GM23248 (cell line): ENCODE results near the gene SUPT4H1. TPM values are rescaled to one million over a fixed set of nuclear protein-coding genes. Genes with fewer than 3 reads are reported as not detected.
A peak's percentile ranks its signal among the peaks of the same experiment; 100 is the strongest.

ENCODE experiments used
- DNase-seq: peaks from one replicate; pipeline ENCODE4 v3.0.0-alpha.2; 2015
- H2AFZ ChIP-seq: fragments of 200-600 bp; sonication (generic); 2 replicates; pipeline ENCODE4 v1.6.1; 2016; ENCODE audit warnings: antibody characterized with exemption
- H3F3A ChIP-seq: fragments of 200-600 bp; sonication (generic); 2 replicates; pipeline ENCODE4 v1.6.1; 2016; ENCODE audit warnings: mild to moderate bottlenecking, antibody characterized with exemption, mixed run types; ENCODE audit not compliant: insufficient read depth
- H3K27ac ChIP-seq: fragments of 200-600 bp; sonication (generic); 2 replicates; pipeline ENCODE4 v1.5.1; 2016; ENCODE audit warnings: mild to moderate bottlenecking
- H3K27me3 ChIP-seq: fragments of 200-600 bp; sonication (generic); replicated peaks from 2 replicates; pipeline ENCODE4 v1.6.1; 2016; ENCODE audit warnings: mild to moderate bottlenecking; ENCODE audit not compliant: insufficient read depth
- H3K36me3 ChIP-seq: fragments of 200-600 bp; sonication (generic); 2 replicates; pipeline ENCODE4 v1.6.1; 2016; ENCODE audit warnings: low read depth, mild to moderate bottlenecking
- H3K4me1 ChIP-seq: fragments of 200-600 bp; sonication (generic); 2 replicates; pipeline ENCODE4 v1.6.1; 2016; ENCODE audit warnings: mild to moderate bottlenecking; ENCODE audit not compliant: insufficient read depth
- H3K4me2 ChIP-seq: fragments of 200-600 bp; sonication (generic); one replicate; pipeline ENCODE4 v1.6.1; 2016; ENCODE audit warnings: mild to moderate bottlenecking; ENCODE audit not compliant: unreplicated experiment
- H3K4me3 ChIP-seq: fragments of 200-600 bp; sonication (generic); 2 replicates; pipeline ENCODE4 v1.5.1; 2016; ENCODE audit warnings: mild to moderate bottlenecking
- H3K79me2 ChIP-seq: fragments of 200-600 bp; sonication (generic); 2 replicates; pipeline ENCODE4 v1.6.1; 2016; ENCODE audit warnings: mild to moderate bottlenecking; ENCODE audit not compliant: insufficient read depth
- H3K9ac ChIP-seq: fragments of 200-600 bp; sonication (generic); 2 replicates; pipeline ENCODE4 v1.6.1; 2016; ENCODE audit warnings: mild to moderate bottlenecking
- H3K9me2 ChIP-seq: fragments of 200-600 bp; sonication (generic); 2 replicates; pipeline ENCODE4 v1.6.1; 2016; ENCODE audit warnings: mixed run types, mild to moderate bottlenecking, moderate library complexity; ENCODE audit not compliant: insufficient read depth
- H3K9me3 ChIP-seq: fragments of 200-600 bp; sonication (generic); one replicate; pipeline ENCODE4 v1.6.1; 2017; ENCODE audit warnings: low read depth
- H4K20me1 ChIP-seq: fragments of 200-600 bp; sonication (generic); 2 replicates; pipeline ENCODE4 v1.6.0; 2016; ENCODE audit not compliant: insufficient read depth
- EZH2 ChIP-seq: fragments of 200-600 bp; sonication (generic); IDR thresholded peaks from 2 replicates; pipeline ENCODE4 v1.6.1; 2018; ENCODE audit warnings: antibody characterized with exemption, mild to moderate bottlenecking; ENCODE audit not compliant: insufficient read depth, poor library complexity, severe bottlenecking
- EZH2phosphoT487 ChIP-seq: fragments of 200-600 bp; sonication (generic); IDR thresholded peaks from 2 replicates; pipeline ENCODE4 v1.6.1; 2018; ENCODE audit warnings: antibody characterized with exemption, moderate library complexity, mild to moderate bottlenecking, low read depth; ENCODE audit not compliant: insufficient read depth
- WGBS, 2 experiments: methylation state at CpG; one replicate each; pipeline ENCODE4 v1.1.6; 2015 to 2017; ENCODE audit warnings: low lambda C conversion rate in 2 of 2, low coverage in 1 of 2; ENCODE audit errors: missing lambda C conversion rate in 2 of 2; 5-methylcytosine and 5-hydroxymethylcytosine counted together
- in situ Hi-C: fragments of 300-500 bp; cut with MboI; formaldehyde crosslinking; loops from 2 replicates; pipeline ENCODE4 v1.15.0; 2020
- polyA plus RNA-seq: library from polyadenylated mRNA; unstranded; fragments of >200 nt; fragmentation: Nextera tagmentation; extraction: Ambion mirVana; gene quantifications from 2 replicates; pipeline ENCODE4 v1.2.1, GENCODE V29; 2016
- total RNA-seq: library from RNA; depleted of rRNA; stranded (reverse); fragments of >200 nt; shearing (Covaris generic); gene quantifications from 2 replicates; pipeline ENCODE4 v1.2.3, GENCODE V29; 2014

The SUPT4H1 gene
- total and polyA plus RNA-seq, 2 experiments from 2014 or later = 57.1 to 92.1 TPM

DNA sequence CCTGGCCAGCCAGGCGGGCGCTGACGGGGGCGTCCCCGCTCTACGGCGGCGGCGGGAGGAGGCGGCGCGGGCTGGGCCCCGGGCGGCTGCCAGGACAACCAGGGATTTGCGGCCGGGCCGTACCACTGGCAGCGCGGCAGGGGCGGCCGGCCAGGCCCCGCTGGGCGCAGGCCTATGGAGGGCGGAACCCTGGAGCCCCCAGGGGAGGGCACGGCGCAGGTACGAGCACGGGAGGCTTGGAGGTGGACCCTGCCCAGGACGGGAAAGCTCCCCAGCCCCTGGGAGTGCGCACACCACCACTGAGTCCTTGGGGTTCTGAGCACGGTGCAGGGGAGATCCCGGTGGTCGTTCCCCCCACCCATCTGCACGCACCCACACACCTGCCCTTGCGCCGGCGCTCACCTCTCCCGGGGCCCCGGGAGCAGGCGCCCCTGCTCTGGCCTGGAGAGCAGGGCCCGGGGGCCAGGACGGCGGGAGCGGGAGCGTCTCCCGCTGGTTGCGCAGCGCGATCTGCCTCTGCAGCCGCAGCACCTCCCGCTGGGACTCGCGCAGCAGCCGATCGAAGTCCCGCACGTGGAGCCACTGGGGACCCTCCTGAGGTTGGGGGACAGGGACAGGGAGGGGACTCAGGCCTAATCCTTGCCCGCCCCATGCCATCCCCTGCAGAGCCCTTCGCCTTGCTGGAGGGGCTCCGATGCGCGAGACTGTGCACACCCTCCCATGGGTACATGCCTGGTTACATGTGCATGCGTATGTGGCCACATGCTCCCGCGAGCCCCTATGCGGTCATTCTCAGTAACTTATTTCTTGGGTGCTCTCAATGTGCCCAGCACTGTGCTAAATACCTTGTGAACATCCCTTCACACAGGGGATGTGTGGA, 27.4 kb downstream of the SUPT4H1 start:
- Histone ChIP-seq H2AFZ (peak overlapping the region; percentile 70), H3K36me3 (no peaks in the 10 kb centered on the region), H3K4me1 (no peaks in the 10 kb centered on the region), H3K9me3 (no peaks in the 10 kb centered on the region), H3F3A (no peaks in the 10 kb centered on the region), H4K20me1 (no peaks in the 10 kb centered on the region), H3K27me3 (no peaks in the 10 kb centered on the region; the same call in 1 of the 2 replicates), H3K4me3 (peak overlapping the region; percentile 55), H3K79me2 (no peaks in the 10 kb centered on the region), H3K4me2 (peak overlapping the region; percentile 25), H3K9ac (peak overlapping the region; percentile 50), H3K27ac (no peak overlapping the region), H3K9me2 (no peaks in the 10 kb centered on the region)
- in situ Hi-C loops = no loop called here
- 7 to 8% methylated on average over 33 to 51 of the region's 66 CpGs for WGBS, 2 experiments
- no peak for TF ChIP-seq EZH2phosphoT487
- no peak for TF ChIP-seq EZH2
- DNase-seq = peak; percentile 48

DNA sequence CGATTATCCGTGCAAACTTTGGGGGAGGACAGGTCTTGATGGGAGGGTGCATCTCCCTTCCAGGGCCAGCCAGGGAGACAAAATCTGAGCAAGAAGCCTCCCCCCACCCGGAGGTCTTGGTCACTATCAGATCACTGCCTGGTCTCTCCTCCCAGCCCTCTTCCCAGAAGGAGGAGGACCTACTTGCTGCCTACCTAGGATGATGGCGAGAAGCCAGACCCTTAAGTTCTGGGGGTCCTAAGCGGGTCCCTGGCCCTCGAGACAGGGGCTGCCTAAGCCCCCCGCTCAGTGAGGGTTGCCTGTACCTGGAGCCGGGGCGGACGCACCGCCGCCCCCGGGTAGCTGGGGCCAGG, 28.0 kb downstream of the SUPT4H1 start:
- no peaks in the 10 kb centered on the region for H3K9me2 ChIP-seq
- H3K79me2 ChIP-seq = no peaks in the 10 kb centered on the region
- no peak for DNase-seq
- peak overlapping the region; percentile 50 for H3K9ac ChIP-seq
- no peaks in the 10 kb centered on the region for H3F3A ChIP-seq
- H3K36me3 ChIP-seq = no peaks in the 10 kb centered on the region
- WGBS, 2 experiments = 16 to 18% methylated on average over 13 of the region's 13 CpGs
- H3K4me1 ChIP-seq = no peaks in the 10 kb centered on the region
- no peak for TF ChIP-seq EZH2phosphoT487
- TF ChIP-seq EZH2 = no peak
- in situ Hi-C loops = no loop called here
- no peaks in the 10 kb centered on the region for H3K9me3 ChIP-seq
- H3K27me3 ChIP-seq = no peaks in the 10 kb centered on the region; the same call in 1 of the 2 replicates
- H3K4me3 ChIP-seq = peak overlapping the region; percentile 55
- H4K20me1 ChIP-seq = no peaks in the 10 kb centered on the region
- H3K4me2 ChIP-seq = peak overlapping the region; percentile 25
- no peak overlapping the region for H3K27ac ChIP-seq
- peak overlapping the region; percentile 70 for H2AFZ ChIP-seq

DNA sequence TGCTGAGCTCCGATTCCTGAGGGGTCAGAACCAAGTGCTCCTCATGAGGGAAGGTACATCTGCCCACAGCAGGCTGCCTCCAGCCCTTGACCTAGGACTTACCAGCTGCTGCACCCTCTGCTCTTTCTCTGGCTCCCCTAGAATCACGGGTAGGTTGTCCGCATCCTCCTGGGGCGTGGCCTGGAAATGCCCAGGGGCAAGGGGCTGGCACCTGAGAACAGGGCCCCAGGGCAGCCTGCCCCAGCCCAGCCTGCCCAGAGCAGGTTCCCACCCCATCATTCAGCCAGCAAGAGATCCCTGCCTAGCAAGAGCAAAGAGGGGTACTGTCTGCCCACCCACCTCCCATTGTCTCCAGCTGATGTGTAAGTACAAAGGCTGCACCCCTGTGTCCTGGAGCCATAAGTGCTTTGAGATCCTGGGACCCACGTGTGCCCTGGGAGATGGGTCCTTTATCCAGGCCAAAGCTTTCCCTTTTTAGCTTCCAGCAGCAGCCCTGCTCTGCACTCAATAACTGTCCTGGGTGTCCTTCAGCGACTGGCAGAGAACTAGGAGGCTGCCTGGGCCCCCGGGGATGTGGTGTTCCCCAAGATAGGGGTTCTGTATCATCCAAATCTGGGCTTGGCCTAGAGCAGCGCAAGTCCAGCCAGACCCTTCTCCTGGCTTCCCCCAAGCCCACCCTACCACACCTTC, 28.5 kb downstream of the SUPT4H1 start:
- Histone ChIP-seq H3K27me3 (no peaks in the 10 kb centered on the region; the same call in 1 of the 2 replicates), H3K9ac (no peak overlapping the region), H3K9me3 (no peaks in the 10 kb centered on the region), H3K4me1 (no peaks in the 10 kb centered on the region), H3K4me3 (no peak overlapping the region), H3F3A (no peaks in the 10 kb centered on the region), H4K20me1 (no peaks in the 10 kb centered on the region), H3K36me3 (no peaks in the 10 kb centered on the region), H3K9me2 (no peaks in the 10 kb centered on the region), H3K4me2 (no peak overlapping the region), H3K27ac (no peak overlapping the region), H3K79me2 (no peaks in the 10 kb centered on the region), H2AFZ (peak overlapping the region; percentile 70; the same call in 1 of the 2 replicates)
- no peak for TF ChIP-seq EZH2
- no peak for TF ChIP-seq EZH2phosphoT487
- in situ Hi-C loops = no loop called here
- 67 to 68% methylated on average over 7 to 8 of the region's 8 CpGs for WGBS, 2 experiments
- DNase-seq = no peak

DNA sequence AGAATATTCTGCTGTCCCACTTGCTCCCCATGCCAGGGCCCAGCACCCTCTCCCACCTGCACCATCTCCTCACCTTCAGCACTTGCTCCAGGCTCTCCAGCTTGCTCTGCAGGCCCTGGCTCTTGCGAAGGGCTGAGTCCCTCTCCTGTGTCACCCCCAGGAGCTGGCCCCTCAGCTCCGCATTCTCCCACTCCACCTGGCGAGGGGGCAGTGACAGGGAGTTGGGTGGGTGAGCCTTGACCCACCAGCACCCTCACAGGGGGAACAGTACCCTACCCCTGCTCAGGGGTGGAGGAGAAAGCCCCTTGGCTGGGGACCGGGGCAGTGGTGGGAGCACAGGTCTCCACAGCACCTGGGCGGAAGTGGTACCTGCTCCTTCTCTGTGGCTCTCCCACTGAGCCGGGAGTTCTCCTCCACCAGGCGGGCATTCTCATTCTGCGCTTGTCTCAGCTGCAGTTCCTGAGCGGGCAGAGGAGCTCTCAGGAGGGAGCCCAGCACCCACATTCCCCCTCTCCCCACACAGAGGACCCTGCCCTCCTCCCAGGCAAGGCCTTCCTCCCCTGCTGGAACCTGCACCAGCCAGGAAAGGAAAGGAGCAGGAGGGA, 29.3 kb downstream of the SUPT4H1 start:
- no peak overlapping the region for H3K9ac ChIP-seq
- H3K4me3 ChIP-seq = no peak overlapping the region
- no peak overlapping the region for H3K27ac ChIP-seq
- H3K36me3 ChIP-seq = no peaks in the 10 kb centered on the region
- H3K9me2 ChIP-seq = no peaks in the 10 kb centered on the region
- no peak overlapping the region for H2AFZ ChIP-seq
- in situ Hi-C loops = no loop called here
- no peak overlapping the region for H3K4me2 ChIP-seq
- no peaks in the 10 kb centered on the region; the same call in 1 of the 2 replicates for H3K27me3 ChIP-seq
- H3K4me1 ChIP-seq = no peaks in the 10 kb centered on the region
- 86 to 88% methylated on average over 8 to 9 of the region's 9 CpGs for WGBS, 2 experiments
- H3K9me3 ChIP-seq = no peaks in the 10 kb centered on the region
- no peaks in the 10 kb centered on the region for H4K20me1 ChIP-seq
- DNase-seq = no peak
- no peaks in the 10 kb centered on the region for H3K79me2 ChIP-seq
- H3F3A ChIP-seq = no peaks in the 10 kb centered on the region
- TF ChIP-seq EZH2 = no peak
- no peak for TF ChIP-seq EZH2phosphoT487
